Rectal smooth muscle tissue (tissue), 1 donor: ENCODE results near the gene CTSZ.

Source experiments
- H3K27ac ChIP-seq: one replicate; pipeline ENCODE4 v1.7.0; 2013; ENCODE audit warnings: low read depth, low read length, inconsistent platforms
- H3K27me3 ChIP-seq: one replicate; pipeline ENCODE4 v1.7.0; 2013; ENCODE audit warnings: low read length; ENCODE audit not compliant: control insufficient read depth, insufficient read depth
- H3K36me3 ChIP-seq: one replicate; pipeline ENCODE4 v1.7.0; 2013; ENCODE audit warnings: low read length; ENCODE audit not compliant: control insufficient read depth, insufficient read depth
- H3K4me1 ChIP-seq: one replicate; pipeline ENCODE4 v1.7.0; 2013; ENCODE audit warnings: low read length; ENCODE audit not compliant: control insufficient read depth, insufficient read depth
- H3K4me3 ChIP-seq: one replicate; pipeline ENCODE4 v1.7.0; 2013; ENCODE audit warnings: low read length
- H3K9ac ChIP-seq: one replicate; pipeline ENCODE4 v1.7.0; 2013; ENCODE audit warnings: low read length

The CTSZ gene

GRCh38 chr20:58998656-58999055 lies 8.4 kb downstream of the CTSZ start:
- H3K36me3 ChIP-seq: peaks cover 42% of the 10 kb centered on the region
- H3K27ac ChIP-seq: no peak overlapping the region
- H3K4me1 ChIP-seq: no peaks in the 10 kb centered on the region
- H3K9ac ChIP-seq: no peak overlapping the region
- H3K4me3 ChIP-seq: no peak overlapping the region
- no peaks in the 10 kb centered on the region for H3K27me3 ChIP-seq

GRCh38 chr20:58997141-58997770 lies 9.8 kb downstream of the CTSZ start:
- H3K4me3 ChIP-seq: no peak overlapping the region
- H3K27me3 ChIP-seq: no peaks in the 10 kb centered on the region
- H3K9ac ChIP-seq: no peak overlapping the region
- peaks cover 35% of the 10 kb centered on the region for H3K36me3 ChIP-seq
- no peaks in the 10 kb centered on the region for H3K4me1 ChIP-seq
- H3K27ac ChIP-seq: no peak overlapping the region

GRCh38 chr20:58996226-58996611 lies 10.8 kb downstream of the CTSZ start:
- H3K4me1 ChIP-seq: no peaks in the 10 kb centered on the region
- H3K27ac ChIP-seq: no peak overlapping the region
- no peaks in the 10 kb centered on the region for H3K27me3 ChIP-seq
- no peak overlapping the region for H3K9ac ChIP-seq
- H3K4me3 ChIP-seq: no peak overlapping the region
- peaks cover 40% of the 10 kb centered on the region for H3K36me3 ChIP-seq

GRCh38 chr20:58995461-58996225 lies 11.4 kb downstream of the CTSZ start:
- no peaks in the 10 kb centered on the region for H3K27me3 ChIP-seq
- peaks cover 43% of the 10 kb centered on the region for H3K36me3 ChIP-seq
- H3K4me1 ChIP-seq: no peaks in the 10 kb centered on the region
- no peak overlapping the region for H3K27ac ChIP-seq
- H3K9ac ChIP-seq: no peak overlapping the region
- no peak overlapping the region for H3K4me3 ChIP-seq

GRCh38 chr20:58994390-58995159 lies 12.5 kb downstream of the CTSZ start:
- Histone ChIP-seq H3K27ac (no peak overlapping the region), H3K27me3 (no peaks in the 10 kb centered on the region), H3K4me1 (no peaks in the 10 kb centered on the region), H3K36me3 (peaks cover 47% of the 10 kb centered on the region), H3K9ac (no peak overlapping the region), H3K4me3 (no peak overlapping the region)

- no peaks in the 10 kb centered on the region for H3K4me1 ChIP-seq
- no peak overlapping the region for H3K27ac ChIP-seq
- H3K36me3 ChIP-seq: peaks cover 49% of the 10 kb centered on the region
- no peak overlapping the region for H3K9ac ChIP-seq
- no peaks in the 10 kb centered on the region for H3K27me3 ChIP-seq
- no peak overlapping the region for H3K4me3 ChIP-seq
Observed at GRCh38 chr20:58993332-58994248, 13.5 kb downstream of the CTSZ start.

- Histone ChIP-seq H3K27me3 (no peaks in the 10 kb centered on the region), H3K36me3 (peaks cover 55% of the 10 kb centered on the region), H3K4me1 (no peaks in the 10 kb centered on the region), H3K9ac (no peak overlapping the region), H3K27ac (no peak overlapping the region), H3K4me3 (no peak overlapping the region)
Observed at GRCh38 chr20:58992911-58993310, 14.1 kb downstream of the CTSZ start.

- Histone ChIP-seq H3K4me1 (no peaks in the 10 kb centered on the region), H3K27me3 (no peaks in the 10 kb centered on the region), H3K27ac (no peak overlapping the region), H3K9ac (no peak overlapping the region), H3K4me3 (no peak overlapping the region), H3K36me3 (peaks cover 55% of the 10 kb centered on the region)
Observed at GRCh38 chr20:58991715-58992114, 15.3 kb downstream of the CTSZ start.

- H3K27me3 ChIP-seq: no peaks in the 10 kb centered on the region
Observed at GRCh38 chr20:58990651-58991445, 16.2 kb downstream of the CTSZ start.

GRCh38 chr20:58989196-58989595 lies 17.9 kb downstream of the CTSZ start:
- Histone ChIP-seq H3K27ac (no peak overlapping the region), H3K4me1 (no peaks in the 10 kb centered on the region), H3K9ac (no peak overlapping the region), H3K27me3 (no peaks in the 10 kb centered on the region), H3K4me3 (no peak overlapping the region), H3K36me3 (peaks cover 45% of the 10 kb centered on the region)

More at GRCh38 chr20:58990651-58991445, 16.2 kb downstream of the CTSZ start:
- Histone ChIP-seq H3K4me1 (no peaks in the 10 kb centered on the region), H3K36me3 (peaks cover 47% of the 10 kb centered on the region), H3K27ac (no peak overlapping the region), H3K4me3 (no peak overlapping the region), H3K9ac (no peak overlapping the region)

GRCh38 chr20:58988565-58988882 lies 18.5 kb downstream of the CTSZ start:
- H3K9ac ChIP-seq: no peak overlapping the region
- peaks cover 39% of the 10 kb centered on the region for H3K36me3 ChIP-seq
- no peak overlapping the region for H3K4me3 ChIP-seq
- H3K4me1 ChIP-seq: no peaks in the 10 kb centered on the region
- H3K27ac ChIP-seq: no peak overlapping the region
- no peaks in the 10 kb centered on the region for H3K27me3 ChIP-seq
